ENCODE results near the gene HAT1. TPM values are rescaled to one million over a fixed set of nuclear protein-coding genes. Genes with fewer than 3 reads are reported as not detected.

Gene HAT1
- total RNA-seq, 1 donor: 25.3 TPM

DNA sequence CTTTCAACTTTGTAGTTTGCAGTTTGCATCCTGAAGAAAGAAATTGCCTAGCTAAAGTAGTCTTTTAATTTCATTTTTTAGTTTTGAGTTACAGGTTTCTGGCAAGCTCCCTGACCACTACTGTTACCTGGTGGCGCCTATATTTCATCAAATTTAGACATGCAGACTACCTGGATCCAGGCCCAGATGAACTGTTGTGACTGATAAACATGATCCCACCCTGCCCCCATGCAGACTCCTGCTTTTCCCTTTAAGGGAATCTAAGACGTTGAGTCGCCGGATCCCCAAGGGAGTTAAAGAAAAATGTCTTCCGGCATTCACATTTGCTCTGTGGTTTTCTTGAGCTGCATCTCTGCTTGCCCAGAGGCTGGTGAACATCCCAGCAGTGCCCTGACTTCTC lies 99.7 kb downstream of the HAT1 start:
- no peak for DNase-seq (ENCODE audit: low read depth in 2 of 3, low spot score in 2 of 3)

DNA sequence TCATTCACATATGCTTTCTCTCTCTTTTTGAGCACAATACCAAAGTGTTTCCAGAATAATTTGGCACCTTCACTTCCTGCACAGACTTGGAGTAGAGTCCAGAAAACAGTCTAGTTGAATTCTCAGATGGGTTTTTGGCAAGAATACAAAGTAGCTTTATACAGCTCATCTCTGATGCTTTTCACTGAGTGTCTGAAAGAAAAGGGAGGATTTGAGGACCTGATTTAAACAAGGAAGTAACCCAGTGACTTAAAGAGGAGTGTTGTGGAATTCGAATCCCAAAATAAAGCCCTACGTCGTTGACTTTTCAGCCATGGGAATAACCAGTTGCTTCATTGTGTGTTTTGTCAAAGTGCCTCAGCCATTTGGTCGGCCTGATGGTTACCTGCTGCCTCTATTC lies 109.3 kb downstream of the HAT1 start:
- no peak for DNase-seq (ENCODE audit: low read depth in 2 of 3, low spot score in 2 of 3)

Other genes with a start within 250 kb of the HAT1 start
- gene DYNC1I2, start 235.0 kb upstream of the HAT1 start, total RNA-seq: 42.8 TPM
- 14.0 TPM for gene SLC25A12, start 28.2 kb upstream of the HAT1 start, total RNA-seq
- 5.1 TPM for gene METAP1D, start 77.5 kb downstream of the HAT1 start, total RNA-seq
- gene DLX1, start 163.0 kb downstream of the HAT1 start, total RNA-seq: not detected
- gene DLX2, start 180.4 kb downstream of the HAT1 start, total RNA-seq: under 0.01 TPM

Measured in hematopoietic multipotent progenitor cell (in vitro differentiated cells).